ENCODE measurements around the gene SDHAF1. TPM values are rescaled to one million over a fixed set of nuclear protein-coding genes. Genes with fewer than 3 reads are reported as not detected.

The SDHAF1 gene
- total and polyA plus RNA-seq, 4 donors, result 11.1 to 26.1 (median 14.1) TPM

GRCh38 chr19:35959968-35960320 lies 35.0 kb upstream of the SDHAF1 start:
- intact Hi-C loops (cut with DNase I), result no loop called here
- no peak for DNase-seq
- no peaks in the 10 kb centered on the region for H3K9me3 ChIP-seq (ENCODE audit: control insufficient read depth, low read length)
- H3K4me1 ChIP-seq (ENCODE audit: control insufficient read depth in 1 of 2, insufficient read depth in 2 of 2, low read length in 2 of 2), result no peaks in the 10 kb centered on the region
- H3K4me3 ChIP-seq (ENCODE audit: low read length in 2 of 2), result no peak overlapping the region
- H3K27me3 ChIP-seq (ENCODE audit: control insufficient read depth in 1 of 2, insufficient read depth in 2 of 2, low read length in 1 of 2), result peaks cover 0 to 2% of the 10 kb centered on the region in 2 donors
- H3K36me3 ChIP-seq (ENCODE audit: control insufficient read depth in 1 of 2, insufficient read depth in 2 of 2, low read length in 1 of 2), result no peaks in the 10 kb centered on the region
- WGBS, 2 donors, result 21 to 30% methylated on average over 20 of the region's 20 CpGs
- H3K27ac ChIP-seq (ENCODE audit: low read depth in 1 of 2, low read length in 2 of 2), result no peak overlapping the region
- ATAC-seq (ENCODE audit: low FRiP score), result no peak

GRCh38 chr19:35960432-35960972 lies 34.5 kb upstream of the SDHAF1 start:
- no peaks in the 10 kb centered on the region for H3K36me3 ChIP-seq (ENCODE audit: control insufficient read depth in 1 of 2, insufficient read depth in 2 of 2, low read length in 1 of 2)
- ATAC-seq (ENCODE audit: low FRiP score), result no peak
- no peaks in the 10 kb centered on the region for H3K9me3 ChIP-seq (ENCODE audit: control insufficient read depth, low read length)
- 78 to 81% methylated on average over 7 of the region's 7 CpGs for WGBS, 2 donors
- H3K4me1 ChIP-seq (ENCODE audit: control insufficient read depth in 1 of 2, insufficient read depth in 2 of 2, low read length in 2 of 2), result no peaks in the 10 kb centered on the region
- no peak overlapping the region for H3K4me3 ChIP-seq (ENCODE audit: low read length in 2 of 2)
- intact Hi-C loops (cut with DNase I), result no loop called here
- peaks cover 0 to 2% of the 10 kb centered on the region in 2 donors for H3K27me3 ChIP-seq (ENCODE audit: control insufficient read depth in 1 of 2, insufficient read depth in 2 of 2, low read length in 1 of 2)
- H3K27ac ChIP-seq (ENCODE audit: low read depth in 1 of 2, low read length in 2 of 2), result no peak overlapping the region
- no peak for DNase-seq

GRCh38 chr19:35963514-35963913 lies 31.5 kb upstream of the SDHAF1 start:
- Histone ChIP-seq H3K4me3 (ENCODE audit: low read length in 2 of 2) (no peak overlapping the region), H3K4me1 (ENCODE audit: control insufficient read depth in 1 of 2, insufficient read depth in 2 of 2, low read length in 2 of 2) (no peaks in the 10 kb centered on the region), H3K36me3 (ENCODE audit: control insufficient read depth in 1 of 2, insufficient read depth in 2 of 2, low read length in 1 of 2) (no peaks in the 10 kb centered on the region), H3K9me3 (ENCODE audit: control insufficient read depth, low read length) (no peaks in the 10 kb centered on the region), H3K27me3 (ENCODE audit: control insufficient read depth in 1 of 2, insufficient read depth in 2 of 2, low read length in 1 of 2) (peaks cover 0 to 2% of the 10 kb centered on the region in 2 donors), H3K27ac (ENCODE audit: low read depth in 1 of 2, low read length in 2 of 2) (no peak overlapping the region)
- 1 to 2% methylated on average over 9 of the region's 9 CpGs for WGBS, 2 donors
- ATAC-seq (ENCODE audit: low FRiP score) (no peak), DNase-seq (no peak)
- intact Hi-C loops (cut with DNase I), result no loop called here

GRCh38 chr19:35966771-35967170 lies 28.2 kb upstream of the SDHAF1 start:
- no peak for ATAC-seq (ENCODE audit: low FRiP score)
- no peak overlapping the region for H3K4me3 ChIP-seq (ENCODE audit: low read length in 2 of 2)
- H3K27me3 ChIP-seq (ENCODE audit: control insufficient read depth in 1 of 2, insufficient read depth in 2 of 2, low read length in 1 of 2), result no peaks in the 10 kb centered on the region
- intact Hi-C loops (cut with DNase I), result no loop called here
- no peak overlapping the region for H3K27ac ChIP-seq (ENCODE audit: low read depth in 1 of 2, low read length in 2 of 2)
- no peaks in the 10 kb centered on the region for H3K9me3 ChIP-seq (ENCODE audit: control insufficient read depth, low read length)
- no peaks in the 10 kb centered on the region for H3K4me1 ChIP-seq (ENCODE audit: control insufficient read depth in 1 of 2, insufficient read depth in 2 of 2, low read length in 2 of 2)
- 70 to 84% methylated on average over 3 of the region's 3 CpGs for WGBS, 2 donors
- H3K36me3 ChIP-seq (ENCODE audit: control insufficient read depth in 1 of 2, insufficient read depth in 2 of 2, low read length in 1 of 2), result no peaks in the 10 kb centered on the region
- DNase-seq, result no peak

- DNase-seq (no peak), ATAC-seq (ENCODE audit: low FRiP score) (peak; percentile 26)
- Histone ChIP-seq H3K36me3 (ENCODE audit: control insufficient read depth in 1 of 2, insufficient read depth in 2 of 2, low read length in 1 of 2) (no peaks in the 10 kb centered on the region), H3K27me3 (ENCODE audit: control insufficient read depth in 1 of 2, insufficient read depth in 2 of 2, low read length in 1 of 2) (no peaks in the 10 kb centered on the region), H3K4me3 (ENCODE audit: low read length in 2 of 2) (no peak overlapping the region), H3K27ac (ENCODE audit: low read depth in 1 of 2, low read length in 2 of 2) (no peak overlapping the region), H3K4me1 (ENCODE audit: control insufficient read depth in 1 of 2, insufficient read depth in 2 of 2, low read length in 2 of 2) (no peaks in the 10 kb centered on the region), H3K9me3 (ENCODE audit: control insufficient read depth, low read length) (no peaks in the 10 kb centered on the region)
- intact Hi-C loops (cut with DNase I), result no loop called here
- 38 to 42% methylated on average over 8 of the region's 8 CpGs for WGBS, 2 donors
Observed at GRCh38 chr19:35973487-35973886, 21.5 kb upstream of the SDHAF1 start.

- Histone ChIP-seq H3K27me3 (ENCODE audit: control insufficient read depth in 1 of 2, insufficient read depth in 2 of 2, low read length in 1 of 2) (no peaks in the 10 kb centered on the region), H3K27ac (ENCODE audit: low read depth in 1 of 2, low read length in 2 of 2) (no peak overlapping the region), H3K4me3 (ENCODE audit: low read length in 2 of 2) (no peak overlapping the region), H3K4me1 (ENCODE audit: control insufficient read depth in 1 of 2, insufficient read depth in 2 of 2, low read length in 2 of 2) (no peaks in the 10 kb centered on the region), H3K9me3 (ENCODE audit: control insufficient read depth, low read length) (no peaks in the 10 kb centered on the region), H3K36me3 (ENCODE audit: control insufficient read depth in 1 of 2, insufficient read depth in 2 of 2, low read length in 1 of 2) (no peaks in the 10 kb centered on the region)
- DNase-seq (no peak), ATAC-seq (ENCODE audit: low FRiP score) (no peak)
- intact Hi-C loops (cut with DNase I), result no loop called here
- 36 to 40% methylated on average over 5 of the region's 5 CpGs for WGBS, 2 donors
Observed at GRCh38 chr19:35975608-35976214, 19.3 kb upstream of the SDHAF1 start.

- no peaks in the 10 kb centered on the region for H3K36me3 ChIP-seq (ENCODE audit: control insufficient read depth in 1 of 2, insufficient read depth in 2 of 2, low read length in 1 of 2)
- intact Hi-C loops (cut with DNase I), result no loop called here
- H3K9me3 ChIP-seq (ENCODE audit: control insufficient read depth, low read length), result no peaks in the 10 kb centered on the region
- 52 to 54% methylated on average over 14 of the region's 14 CpGs for WGBS, 2 donors
- no peaks in the 10 kb centered on the region for H3K27me3 ChIP-seq (ENCODE audit: control insufficient read depth in 1 of 2, insufficient read depth in 2 of 2, low read length in 1 of 2)
- no peaks in the 10 kb centered on the region for H3K4me1 ChIP-seq (ENCODE audit: control insufficient read depth in 1 of 2, insufficient read depth in 2 of 2, low read length in 2 of 2)
- no peak for DNase-seq
- no peak for ATAC-seq (ENCODE audit: low FRiP score)
- no peak overlapping the region for H3K4me3 ChIP-seq (ENCODE audit: low read length in 2 of 2)
- H3K27ac ChIP-seq (ENCODE audit: low read depth in 1 of 2, low read length in 2 of 2), result no peak overlapping the region
Observed at GRCh38 chr19:35977446-35978222, 17.4 kb upstream of the SDHAF1 start.

GRCh38 chr19:35978271-35978670 lies 16.7 kb upstream of the SDHAF1 start:
- intact Hi-C loops (cut with DNase I), result no loop called here

GRCh38 chr19:35978832-35979365 lies 16.1 kb upstream of the SDHAF1 start:
- H3K27me3 ChIP-seq (ENCODE audit: control insufficient read depth in 1 of 2, insufficient read depth in 2 of 2, low read length in 1 of 2), result no peaks in the 10 kb centered on the region
- WGBS, 2 donors, result 67 to 68% methylated on average over 20 of the region's 20 CpGs

More at GRCh38 chr19:35978271-35978670, 16.7 kb upstream of the SDHAF1 start:
- Histone ChIP-seq H3K27me3 (ENCODE audit: control insufficient read depth in 1 of 2, insufficient read depth in 2 of 2, low read length in 1 of 2) (no peaks in the 10 kb centered on the region), H3K4me1 (ENCODE audit: control insufficient read depth in 1 of 2, insufficient read depth in 2 of 2, low read length in 2 of 2) (no peaks in the 10 kb centered on the region), H3K4me3 (ENCODE audit: low read length in 2 of 2) (no peak overlapping the region), H3K9me3 (ENCODE audit: control insufficient read depth, low read length) (no peaks in the 10 kb centered on the region), H3K36me3 (ENCODE audit: control insufficient read depth in 1 of 2, insufficient read depth in 2 of 2, low read length in 1 of 2) (no peaks in the 10 kb centered on the region), H3K27ac (ENCODE audit: low read depth in 1 of 2, low read length in 2 of 2) (no peak overlapping the region)
- 41 to 50% methylated on average over 5 of the region's 5 CpGs for WGBS, 2 donors
- DNase-seq, result no peak
- ATAC-seq (ENCODE audit: low FRiP score), result no peak

More at GRCh38 chr19:35978832-35979365, 16.1 kb upstream of the SDHAF1 start:
- DNase-seq, result no peak
- intact Hi-C loops (cut with DNase I), result no loop called here
- ATAC-seq (ENCODE audit: low FRiP score), result no peak
- Histone ChIP-seq H3K9me3 (ENCODE audit: control insufficient read depth, low read length) (no peaks in the 10 kb centered on the region), H3K27ac (ENCODE audit: low read depth in 1 of 2, low read length in 2 of 2) (no peak overlapping the region), H3K36me3 (ENCODE audit: control insufficient read depth in 1 of 2, insufficient read depth in 2 of 2, low read length in 1 of 2) (no peaks in the 10 kb centered on the region), H3K4me1 (ENCODE audit: control insufficient read depth in 1 of 2, insufficient read depth in 2 of 2, low read length in 2 of 2) (no peaks in the 10 kb centered on the region), H3K4me3 (ENCODE audit: low read length in 2 of 2) (no peak overlapping the region)
